GM21526 (cell line): ENCODE results near the gene TRAFD1.

Source experiments
- ATAC-seq: cut with Tn5 transposase; IDR thresholded peaks from one replicate; pipeline ENCODE4 v1.9.1; 2021; ENCODE audit warnings: moderate library complexity; ENCODE audit not compliant: unreplicated experiment, low FRiP score

TRAFD1 gene

GRCh38 chr12:112112409-112113133 is 12.8 kb upstream of the TRAFD1 start:
- no peak for ATAC-seq

- no peak for ATAC-seq
Measured at GRCh38 chr12:112115259-112116045, 9.9 kb upstream of the TRAFD1 start.

GRCh38 chr12:112116232-112117060 is 8.9 kb upstream of the TRAFD1 start:
- ATAC-seq = no peak

GRCh38 chr12:112117685-112118084 is 7.7 kb upstream of the TRAFD1 start:
- ATAC-seq = no peak

- no peak for ATAC-seq
Measured at GRCh38 chr12:112121780-112122565, 3.4 kb upstream of the TRAFD1 start.

- ATAC-seq = no peak
Measured at GRCh38 chr12:112122823-112123690, 2.3 kb upstream of the TRAFD1 start.

GRCh38 chr12:112124918-112125249 is 476 bp upstream of the TRAFD1 start:
- no peak for ATAC-seq

- ATAC-seq = no peak
Measured at GRCh38 chr12:112126000-112126438, 659 bp downstream of the TRAFD1 start.

- ATAC-seq = no peak
Measured at GRCh38 chr12:112126911-112127310, 1.6 kb downstream of the TRAFD1 start.

- ATAC-seq = no peak
Measured at GRCh38 chr12:112130441-112130998, 5.2 kb downstream of the TRAFD1 start.

GRCh38 chr12:112131686-112132085 is 6.3 kb downstream of the TRAFD1 start:
- no peak for ATAC-seq

GRCh38 chr12:112133418-112133817 is 8.1 kb downstream of the TRAFD1 start:
- ATAC-seq = no peak

- ATAC-seq = no peak
Measured at GRCh38 chr12:112134731-112135130, 9.4 kb downstream of the TRAFD1 start.

GRCh38 chr12:112140728-112141127 is 15.4 kb downstream of the TRAFD1 start:
- ATAC-seq = no peak

- ATAC-seq = no peak
Measured at GRCh38 chr12:112146123-112146522, 20.8 kb downstream of the TRAFD1 start.

- ATAC-seq = no peak
Measured at GRCh38 chr12:112148031-112148513, 22.7 kb downstream of the TRAFD1 start.

- ATAC-seq = no peak
Measured at GRCh38 chr12:112149596-112149995, 24.2 kb downstream of the TRAFD1 start.

- ATAC-seq = no peak
Measured at GRCh38 chr12:112151766-112152541, 26.6 kb downstream of the TRAFD1 start.
